GM12801 (cell line): Measurements from ENCODE around the gene KCNJ6.

Experiments
- CTCF ChIP-seq: IDR thresholded peaks from one replicate; pipeline ENCODE4 v1.5.1; 2011; ENCODE audit warnings: control low read depth; ENCODE audit not compliant: insufficient read length; ENCODE audit errors: extremely low read depth

Gene KCNJ6

GRCh38 chr21:37592496-37592895 is 323.8 kb downstream of the KCNJ6 start:
- no peak for TF ChIP-seq CTCF

- TF ChIP-seq CTCF: no peak
Measured at GRCh38 chr21:37587635-37588177, 328.6 kb downstream of the KCNJ6 start.

- no peak for TF ChIP-seq CTCF
Measured at GRCh38 chr21:37587203-37587602, 329.1 kb downstream of the KCNJ6 start.

GRCh38 chr21:37582590-37582989 is 333.7 kb downstream of the KCNJ6 start:
- TF ChIP-seq CTCF: no peak

GRCh38 chr21:37580666-37581065 is 335.6 kb downstream of the KCNJ6 start:
- no peak for TF ChIP-seq CTCF

- TF ChIP-seq CTCF: no peak
Measured at GRCh38 chr21:37579356-37579755, 336.9 kb downstream of the KCNJ6 start.

- no peak for TF ChIP-seq CTCF
Measured at GRCh38 chr21:37578471-37579126, 337.7 kb downstream of the KCNJ6 start.
